GM12878 (cell line): ENCODE results near the gene VSTM2B. TPM values are rescaled to one million over a fixed set of nuclear protein-coding genes. Genes with fewer than 3 reads are reported as not detected.

Experiments used
- ATAC-seq: fragments of 200-7000 bp; cut with Tn5 transposase; 3 replicates; pipeline ENCODE4 v1.9.1; 2020; ENCODE audit warnings: mild to moderate bottlenecking, moderate library complexity
- BruUV-seq: library from RNA; stranded (reverse); fragments of 400-500 nt; replicated peaks from 2 replicates; lab custom pipeline; 2021; lab: Mats Ljungman, UMichigan
- CTCF ChIA-PET: fragments of 300-600 bp; sonication (Branson Sonifier 250); formaldehyde crosslinking; extraction: SDS; loops from one replicate; lab custom pipeline; 2021; ENCODE audit warnings: inconsistent platforms; lab: Yijun Ruan, JAX
- POLR2A ChIA-PET: fragments of 350-600 bp; formaldehyde crosslinking; extraction: SDS; loops from one replicate; lab custom pipeline; 2021; ENCODE audit warnings: inconsistent platforms; lab: Charles Lee
- RAD21 ChIA-PET: fragments of 300-600 bp; sonication (Branson Sonifier 250); formaldehyde crosslinking; loops from one replicate; lab custom pipeline; 2023; ENCODE audit warnings: antibody characterized with exemption; ENCODE audit not compliant: unreplicated experiment; lab: Charles Lee
- SMC1A ChIA-PET: fragments of 300-600 bp; sonication (Branson Sonifier 250); formaldehyde crosslinking; loops from one replicate; lab custom pipeline; 2023; ENCODE audit not compliant: unreplicated experiment, uncharacterized antibody; lab: Charles Lee
- DNase-seq: peaks from one replicate; pipeline ENCODE4 v3.0.0-alpha.2; 2011; ENCODE audit warnings: low read depth, low spot score
- FAIRE-seq: peaks from 3 replicates; lab custom pipeline; 2011; peaks lifted over from hg19 to GRCh38; lab: Jason Lieb, UNC
- H2AFZ ChIP-seq: 2 replicates; pipeline ENCODE4 v1.6.0; 2011; ENCODE audit warnings: low read depth, low read length, control low read depth; ENCODE audit not compliant: control insufficient read depth
- H3K27ac ChIP-seq: 2 replicates; pipeline ENCODE4 v1.5.1; 2011; ENCODE audit warnings: control low read depth; ENCODE audit not compliant: control insufficient read depth, insufficient read depth
- H3K27me3 ChIP-seq, 2 experiments: replicated peaks in 1 of 2; 2 replicates each; pipeline versions ENCODE4 v1.6.0 to v1.6.1; 2011; ENCODE audit warnings: low read length in 1 of 2; ENCODE audit not compliant: control insufficient read depth in 2 of 2, insufficient read depth in 2 of 2
- H3K36me3 ChIP-seq, 2 experiments: 2 replicates each; pipeline ENCODE4 v1.5.1; 2011; ENCODE audit warnings: low read length in 1 of 2; ENCODE audit not compliant: control insufficient read depth in 2 of 2, insufficient read depth in 2 of 2
- H3K4me1 ChIP-seq: 2 replicates; pipeline ENCODE4 v1.6.1; 2011; ENCODE audit warnings: mild to moderate bottlenecking, low read length, moderate library complexity, mixed read lengths; ENCODE audit not compliant: control insufficient read depth, insufficient read depth
- H3K4me2 ChIP-seq: 2 replicates; pipeline ENCODE4 v1.6.0; 2011; ENCODE audit warnings: control low read depth; ENCODE audit not compliant: control insufficient read depth, insufficient read depth
- H3K4me3 ChIP-seq: fragments of 200-600 bp; sonication (generic); 2 replicates; pipeline ENCODE4 v1.5.1; 2016
- H3K79me2 ChIP-seq: 2 replicates; pipeline ENCODE4 v1.6.0; 2011; ENCODE audit warnings: low read length; ENCODE audit not compliant: control insufficient read depth, insufficient read depth
- H3K9ac ChIP-seq: 2 replicates; pipeline ENCODE4 v1.8.0; 2011; ENCODE audit warnings: low read length, control low read depth, mixed read lengths; ENCODE audit not compliant: control insufficient read depth, insufficient read depth
- H3K9me3 ChIP-seq: replicated peaks from 3 replicates; pipeline ENCODE4 v1.5.1; 2011; ENCODE audit warnings: mild to moderate bottlenecking, low read length; ENCODE audit not compliant: control insufficient read depth, insufficient read depth
- H4K20me1 ChIP-seq: 2 replicates; pipeline ENCODE4 v1.6.0; 2011; ENCODE audit not compliant: control insufficient read depth, insufficient read depth
- BCL11A ChIP-seq: IDR thresholded peaks from 2 replicates; pipeline ENCODE4 v1.6.1; 2011; ENCODE audit warnings: low read depth, low read length
- CEBPB ChIP-seq, 2 experiments: fragments of 150-350 bp in 1 of 2; IDR thresholded peaks; 2 replicates each; pipeline ENCODE4 v1.6.1; 2012 to 2014; ENCODE audit warnings: low read depth in 2 of 2, low read length in 2 of 2, borderline replicate concordance in 1 of 2, inconsistent platforms in 1 of 2
- EGR1 ChIP-seq, 2 experiments: IDR thresholded peaks; 1 replicate in 1 of 2; 2 replicates in 1 of 2; pipeline ENCODE4 v1.6.1; 2011 to 2012; ENCODE audit warnings: low read depth in 2 of 2, low read length in 2 of 2, borderline replicate concordance in 1 of 2, mild to moderate bottlenecking in 1 of 2, moderate library complexity in 1 of 2
- IRF4 ChIP-seq: IDR thresholded peaks from 2 replicates; pipeline ENCODE4 v1.6.1; 2011; ENCODE audit warnings: low read depth, low read length
- MLLT1 ChIP-seq: fragments of 450-650 bp; IDR thresholded peaks from 2 replicates; pipeline ENCODE4 v1.6.1; 2016; ENCODE audit warnings: mild to moderate bottlenecking
- NR2C1 ChIP-seq: fragments of 450-650 bp; IDR thresholded peaks from 2 replicates; pipeline ENCODE4 v1.6.1; 2017; ENCODE audit warnings: antibody characterized with exemption, mild to moderate bottlenecking, moderate library complexity
- PAX5 ChIP-seq: IDR thresholded peaks from 2 replicates; pipeline ENCODE4 v1.6.1; 2011; ENCODE audit warnings: low read depth, low read length, borderline replicate concordance
- POLR2AphosphoS5 ChIP-seq: IDR thresholded peaks from 2 replicates; pipeline ENCODE4 v1.6.1; 2011; ENCODE audit warnings: mild to moderate bottlenecking, low read length, inconsistent platforms
- SIN3A ChIP-seq: IDR thresholded peaks from 2 replicates; pipeline ENCODE4 v1.6.1; 2012; ENCODE audit warnings: low read depth, low read length, improper control_type of control experiment
- SMAD1 ChIP-seq: fragments of 450-650 bp; IDR thresholded peaks from 2 replicates; pipeline ENCODE4 v1.6.1; 2018; ENCODE audit warnings: mild to moderate bottlenecking, low read depth; ENCODE audit not compliant: partially characterized antibody
- SUZ12 ChIP-seq: fragments of 200-600 bp; sonication (generic); IDR thresholded peaks from one replicate; pipeline ENCODE4 v1.6.1; 2018; ENCODE audit warnings: antibody characterized with exemption, mild to moderate bottlenecking; ENCODE audit not compliant: unreplicated experiment
- ZBED1 ChIP-seq: IDR thresholded peaks from 2 replicates; pipeline ENCODE4 v1.6.1; 2016; ENCODE audit warnings: borderline replicate concordance
- WGBS: methylation state at CpG from one replicate; pipeline ENCODE4 v1.1.6; 2016; ENCODE audit warnings: low lambda C conversion rate; ENCODE audit not compliant: insufficient replicate concordance, insufficient coverage; ENCODE audit errors: missing lambda C conversion rate; 5-methylcytosine and 5-hydroxymethylcytosine counted together
- in situ Hi-C: fragments of 300-500 bp; cut with MboI; formaldehyde crosslinking; loops from 9 replicates; pipeline ENCODE4 v1.14.3; 2018; ENCODE audit warnings: mixed read lengths
- intact Hi-C: fragments of 100-400 bp; cut with micrococcal nuclease; formaldehyde crosslinking; loops from one replicate; pipeline ENCODE4 v1.14.2; 2022; ENCODE audit not compliant: unreplicated experiment
- polyA plus RNA-seq, 11 experiments: library from polyadenylated mRNA; depleted of rRNA in 4 of 11; unstranded in 6 of 11; stranded (reverse) in 5 of 11; fragments of >200 nt; fragmentation: Nextera tagmentation in 4 of 11; fragmentation: Illumina TruSeq in 1 of 11; extraction: Ambion mirVana in 4 of 11; extraction: Trizol in 1 of 11; gene quantifications; 1 replicate in 1 of 11; 2 replicates in 10 of 11; pipeline versions ENCODE4 v1.2.1 to v1.2.3, GENCODE V29; 2011 to 2016; ENCODE audit warnings: inconsistent platforms in 2 of 11, missing spikeins in 2 of 11, low read depth in 1 of 11
- total RNA-seq, 4 experiments: library from RNA; depleted of rRNA in 3 of 4; stranded (reverse); fragments of >200 nt in 3 of 4; fragmentation: Illumina TruSeq in 1 of 4; extraction: Trizol in 1 of 4; gene quantifications; 2 replicates each; pipeline versions ENCODE4 v1.2.1 to v1.2.3, GENCODE V29; 2013 to 2021

VSTM2B gene
- total and polyA plus RNA-seq, 10 of the 15 experiments (the other 5 are each of a cell fraction or from before 2014, with no cell fraction given), result not detected

DNA sequence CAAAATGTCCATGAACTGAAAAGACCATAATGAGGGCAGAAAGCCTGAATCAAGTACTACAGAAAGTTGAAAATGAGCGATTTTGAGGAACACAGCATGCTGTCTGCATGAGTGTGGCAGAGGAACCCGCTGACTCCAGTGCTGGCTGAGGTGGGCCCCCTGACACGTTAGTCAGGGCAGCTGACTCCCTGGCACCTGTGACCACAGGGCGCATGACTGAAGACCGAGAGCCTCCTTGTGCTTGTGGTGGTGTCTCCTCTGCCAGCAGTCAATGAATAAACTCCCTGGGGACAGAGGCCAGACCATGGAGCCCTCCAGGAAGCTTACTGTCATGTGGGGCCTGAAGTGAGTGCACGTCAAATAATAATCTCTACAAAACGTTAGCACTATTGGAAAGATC is 38.4 kb upstream of the VSTM2B start:
- 22% methylated on average over 7 of the region's 7 CpGs for WGBS
- no peaks in the 10 kb centered on the region for H3K27me3 ChIP-seq
- DNase-seq (no peak), ATAC-seq (no peak), FAIRE-seq (no peak)
- no peaks in the 10 kb centered on the region for H3K79me2 ChIP-seq
- TF ChIP-seq SMAD1, result no peak
- no peak for TF ChIP-seq SUZ12
- TF ChIP-seq MLLT1, result no peak
- TF ChIP-seq IRF4, result no peak
- no peak for TF ChIP-seq PAX5
- no peak for TF ChIP-seq BCL11A
- H3K9me3 ChIP-seq, result no peaks in the 10 kb centered on the region
- H3K4me3 ChIP-seq, result no peak overlapping the region
- no peaks in the 10 kb centered on the region for H3K4me1 ChIP-seq
- no TSS peak for BruUV-seq
- no peak overlapping the region for H3K4me2 ChIP-seq
- H3K36me3 ChIP-seq, result no peaks in the 10 kb centered on the region
- ChIA-PET RAD21 (no interaction called here), POLR2A (no interaction called here), SMC1A (no interaction called here), CTCF (no interaction called here)
- intact Hi-C loops, result no loop called here
- H2AFZ ChIP-seq, result no peak overlapping the region
- H4K20me1 ChIP-seq, result no peaks in the 10 kb centered on the region
- no peak overlapping the region for H3K9ac ChIP-seq
- in situ Hi-C loops, result no loop called here
- H3K27ac ChIP-seq, result no peak overlapping the region

- intact Hi-C loops, result no loop called here
- Histone ChIP-seq H3K4me1 (no peaks in the 10 kb centered on the region), H2AFZ (no peak overlapping the region), H3K27me3 (no peaks in the 10 kb centered on the region), H4K20me1 (no peaks in the 10 kb centered on the region), H3K9me3 (no peaks in the 10 kb centered on the region), H3K4me3 (no peak overlapping the region), H3K36me3 (no peaks in the 10 kb centered on the region), H3K79me2 (no peaks in the 10 kb centered on the region), H3K9ac (no peak overlapping the region), H3K4me2 (no peak overlapping the region), H3K27ac (no peak overlapping the region)
- in situ Hi-C loops, result no loop called here
- TF ChIP-seq ZBED1 (no peak), SIN3A (no peak), CEBPB (IDR thresholded peaks at IDR 0.05; ENCODE audit: borderline replicate concordance in 1 of 2, low read depth in 2 of 2, low read length in 2 of 2) (no peak), NR2C1 (no peak), EGR1 (IDR thresholded peaks at IDR 0.05; ENCODE audit: borderline replicate concordance in 1 of 2, low read depth in 2 of 2, low read length in 2 of 2) (no peak), POLR2AphosphoS5 (no peak)
- no TSS peak for BruUV-seq
- 55% methylated on average over 5 of the region's 5 CpGs for WGBS
- SMC1A ChIA-PET, result interaction anchor here (0.6 kb wide), 1 partner anchor 152 kb away, joined by 3 read pairs; no protein-coding TSS in a partner anchor
- DNase-seq (no peak), FAIRE-seq (no peak), ATAC-seq (no peak)
- CTCF ChIA-PET, result no interaction called here
- POLR2A ChIA-PET, result no interaction called here
- RAD21 ChIA-PET, result no interaction called here
Measured at GRCh38 chr19:29488316-29488715, 37.5 kb upstream of the VSTM2B start.
